ENCODE data around the gene MEGF11.

GRCh38 chr15:66254951-66255676, 1.6 kb upstream of the MEGF11 start:
- TF ChIP-seq CTCF (IDR thresholded peaks at IDR 0.05) = no peak
- no peak for TF ChIP-seq POLR2AphosphoS5 (IDR thresholded peaks at IDR 0.05)
